HG03159 (cell line): Measurements from ENCODE around the gene URB1.
"Not testable (repeated sequence)": the region's sequence is repeated elsewhere in the genome, so short reads cannot be mapped to it uniquely, and the experiment has no call there.

ENCODE experiments used
- ATAC-seq: cut with Tn5 transposase; IDR thresholded peaks from one replicate; pipeline ENCODE4 v1.9.1; 2021; ENCODE audit warnings: mild to moderate bottlenecking, moderate library complexity; ENCODE audit not compliant: unreplicated experiment

Gene URB1

GRCh38 chr21:32392880-32393676, at the start of gene URB1:
URB1 (minus strand) TSS chr21:32393012; CDS start chr21:32392910, 102 bp downstream.
- peak; percentile 94 for ATAC-seq

GRCh38 chr21:32437729-32438128, 44.9 kb upstream of the URB1 start:
- ATAC-seq, result no peak

GRCh38 chr21:32432982-32433660, 40.3 kb upstream of the URB1 start:
- ATAC-seq, result not testable (repeated sequence)

GRCh38 chr21:32427958-32428623, 35.3 kb upstream of the URB1 start:
- ATAC-seq, result no peak

- ATAC-seq, result no peak
Observed at GRCh38 chr21:32426592-32427051, 33.8 kb upstream of the URB1 start.

- ATAC-seq, result no peak
Observed at GRCh38 chr21:32426066-32426465, 33.3 kb upstream of the URB1 start.

- ATAC-seq, result no peak
Observed at GRCh38 chr21:32425628-32426027, 32.8 kb upstream of the URB1 start.

GRCh38 chr21:32424674-32425073, 31.9 kb upstream of the URB1 start:
- ATAC-seq, result no peak

GRCh38 chr21:32424191-32424535, 31.4 kb upstream of the URB1 start:
- ATAC-seq, result no peak

GRCh38 chr21:32423320-32424190, 30.7 kb upstream of the URB1 start:
- ATAC-seq, result no peak

- no peak for ATAC-seq
Observed at GRCh38 chr21:32422064-32422463, 29.3 kb upstream of the URB1 start.

GRCh38 chr21:32418146-32418545, 25.3 kb upstream of the URB1 start:
- ATAC-seq, result no peak

GRCh38 chr21:32415451-32416398, 22.9 kb upstream of the URB1 start:
- no peak for ATAC-seq

GRCh38 chr21:32414579-32415358, 22.0 kb upstream of the URB1 start:
- ATAC-seq, result no peak

GRCh38 chr21:32413697-32414578, 21.1 kb upstream of the URB1 start:
- ATAC-seq, result no peak

GRCh38 chr21:32413015-32413504, 20.2 kb upstream of the URB1 start:
- ATAC-seq, result no peak

- no peak for ATAC-seq
Observed at GRCh38 chr21:32412162-32413014, 19.6 kb upstream of the URB1 start, which contains the start of gene EVA1C. EVA1C (plus strand) TSS chr21:32412706; CDS start chr21:32412854, 148 bp downstream.
